H1 (cell line): ENCODE measurements around the gene VRK3. TPM values are rescaled to one million over a fixed set of nuclear protein-coding genes. Genes with fewer than 3 reads are reported as not detected.

Experiments used
- JUND ChIP-seq: IDR thresholded peaks from 2 replicates; pipeline ENCODE4 v1.6.1; 2011; ENCODE audit warnings: mild to moderate bottlenecking, improper control_type of control experiment, low read length
- RBBP5 ChIP-seq: IDR thresholded peaks from 2 replicates; pipeline ENCODE4 v1.7.1; 2012; ENCODE audit warnings: low read depth, mild to moderate bottlenecking, inconsistent platforms, low read length, moderate library complexity, borderline replicate concordance
- RXRA ChIP-seq: IDR thresholded peaks from 2 replicates; pipeline ENCODE4 v1.6.1; 2011; ENCODE audit warnings: low read depth, mild to moderate bottlenecking, low read length, moderate library complexity; ENCODE audit not compliant: insufficient read depth
- SP2 ChIP-seq: IDR thresholded peaks from 2 replicates; pipeline ENCODE4 v1.6.1; 2012; ENCODE audit warnings: mild to moderate bottlenecking, low read length, inconsistent platforms
- SRF ChIP-seq: IDR thresholded peaks from 2 replicates; pipeline ENCODE4 v1.6.1; 2011; ENCODE audit warnings: mild to moderate bottlenecking, low read depth, low read length, moderate library complexity
- polyA plus RNA-seq, 7 experiments: library from polyadenylated mRNA; depleted of rRNA in 3 of 7; stranded (reverse) in 5 of 7; unstranded in 2 of 7; fragments of >200 nt in 5 of 7; fragments of 200-250 nt in 2 of 7; gene quantifications; 1 replicate in 5 of 7; 2 replicates in 1 of 7; 4 replicates in 1 of 7; pipeline versions ENCODE4 v1.2.1 to v1.2.3, GENCODE V29; 2011 to 2013; ENCODE audit warnings: missing spikeins in 2 of 7, mixed read lengths in 2 of 7
- total RNA-seq: library from RNA; stranded (reverse); fragmentation: NEBNext Ultra II Directional; extraction: Animal tissue kit (Norgen Biotek cat#: 25700); gene quantifications from 2 replicates; pipeline ENCODE4 v1.2.1, GENCODE V29; 2021
- TF ChIP-seq, protein P1 (sequence below): fragments of 300-600 bp; sonication (generic); IDR thresholded peaks from 2 replicates; pipeline ENCODE4 v1.7.1; 2012; ENCODE audit warnings: low read length, moderate library complexity, mild to moderate bottlenecking, inconsistent platforms; ENCODE audit not compliant: insufficient replicate concordance
- TF ChIP-seq, protein P2 (sequence below): IDR thresholded peaks from 2 replicates; pipeline ENCODE4 v1.6.1; 2012; ENCODE audit warnings: inconsistent platforms

VRK3 gene
- total and polyA plus RNA-seq, 2 of the 8 experiments (the other 6 are each of a cell fraction or from before 2014, with no cell fraction given), result 21.3 to 36.1 TPM

DNA sequence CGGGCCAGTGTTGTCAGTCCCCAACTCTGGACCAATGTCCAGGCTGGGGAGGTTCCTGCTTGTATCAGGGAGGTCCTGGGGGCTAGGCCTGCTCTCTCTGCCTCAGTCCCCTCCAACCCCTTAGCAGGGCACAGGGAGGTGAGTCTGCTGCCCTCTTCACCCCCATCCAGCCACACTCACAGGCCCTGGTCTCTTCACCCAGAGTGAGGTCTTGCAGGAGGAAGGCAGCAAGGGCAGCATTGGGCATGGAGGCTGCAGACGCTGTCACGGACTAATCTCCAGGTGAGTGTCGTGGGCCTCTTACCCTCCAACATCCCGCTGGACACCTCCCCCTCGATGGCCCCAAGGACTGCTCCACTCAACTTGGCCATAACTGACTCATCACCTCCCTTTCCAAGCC is 52.3 kb downstream of the VRK3 start (continued):
- TF ChIP-seq, protein P1, sequence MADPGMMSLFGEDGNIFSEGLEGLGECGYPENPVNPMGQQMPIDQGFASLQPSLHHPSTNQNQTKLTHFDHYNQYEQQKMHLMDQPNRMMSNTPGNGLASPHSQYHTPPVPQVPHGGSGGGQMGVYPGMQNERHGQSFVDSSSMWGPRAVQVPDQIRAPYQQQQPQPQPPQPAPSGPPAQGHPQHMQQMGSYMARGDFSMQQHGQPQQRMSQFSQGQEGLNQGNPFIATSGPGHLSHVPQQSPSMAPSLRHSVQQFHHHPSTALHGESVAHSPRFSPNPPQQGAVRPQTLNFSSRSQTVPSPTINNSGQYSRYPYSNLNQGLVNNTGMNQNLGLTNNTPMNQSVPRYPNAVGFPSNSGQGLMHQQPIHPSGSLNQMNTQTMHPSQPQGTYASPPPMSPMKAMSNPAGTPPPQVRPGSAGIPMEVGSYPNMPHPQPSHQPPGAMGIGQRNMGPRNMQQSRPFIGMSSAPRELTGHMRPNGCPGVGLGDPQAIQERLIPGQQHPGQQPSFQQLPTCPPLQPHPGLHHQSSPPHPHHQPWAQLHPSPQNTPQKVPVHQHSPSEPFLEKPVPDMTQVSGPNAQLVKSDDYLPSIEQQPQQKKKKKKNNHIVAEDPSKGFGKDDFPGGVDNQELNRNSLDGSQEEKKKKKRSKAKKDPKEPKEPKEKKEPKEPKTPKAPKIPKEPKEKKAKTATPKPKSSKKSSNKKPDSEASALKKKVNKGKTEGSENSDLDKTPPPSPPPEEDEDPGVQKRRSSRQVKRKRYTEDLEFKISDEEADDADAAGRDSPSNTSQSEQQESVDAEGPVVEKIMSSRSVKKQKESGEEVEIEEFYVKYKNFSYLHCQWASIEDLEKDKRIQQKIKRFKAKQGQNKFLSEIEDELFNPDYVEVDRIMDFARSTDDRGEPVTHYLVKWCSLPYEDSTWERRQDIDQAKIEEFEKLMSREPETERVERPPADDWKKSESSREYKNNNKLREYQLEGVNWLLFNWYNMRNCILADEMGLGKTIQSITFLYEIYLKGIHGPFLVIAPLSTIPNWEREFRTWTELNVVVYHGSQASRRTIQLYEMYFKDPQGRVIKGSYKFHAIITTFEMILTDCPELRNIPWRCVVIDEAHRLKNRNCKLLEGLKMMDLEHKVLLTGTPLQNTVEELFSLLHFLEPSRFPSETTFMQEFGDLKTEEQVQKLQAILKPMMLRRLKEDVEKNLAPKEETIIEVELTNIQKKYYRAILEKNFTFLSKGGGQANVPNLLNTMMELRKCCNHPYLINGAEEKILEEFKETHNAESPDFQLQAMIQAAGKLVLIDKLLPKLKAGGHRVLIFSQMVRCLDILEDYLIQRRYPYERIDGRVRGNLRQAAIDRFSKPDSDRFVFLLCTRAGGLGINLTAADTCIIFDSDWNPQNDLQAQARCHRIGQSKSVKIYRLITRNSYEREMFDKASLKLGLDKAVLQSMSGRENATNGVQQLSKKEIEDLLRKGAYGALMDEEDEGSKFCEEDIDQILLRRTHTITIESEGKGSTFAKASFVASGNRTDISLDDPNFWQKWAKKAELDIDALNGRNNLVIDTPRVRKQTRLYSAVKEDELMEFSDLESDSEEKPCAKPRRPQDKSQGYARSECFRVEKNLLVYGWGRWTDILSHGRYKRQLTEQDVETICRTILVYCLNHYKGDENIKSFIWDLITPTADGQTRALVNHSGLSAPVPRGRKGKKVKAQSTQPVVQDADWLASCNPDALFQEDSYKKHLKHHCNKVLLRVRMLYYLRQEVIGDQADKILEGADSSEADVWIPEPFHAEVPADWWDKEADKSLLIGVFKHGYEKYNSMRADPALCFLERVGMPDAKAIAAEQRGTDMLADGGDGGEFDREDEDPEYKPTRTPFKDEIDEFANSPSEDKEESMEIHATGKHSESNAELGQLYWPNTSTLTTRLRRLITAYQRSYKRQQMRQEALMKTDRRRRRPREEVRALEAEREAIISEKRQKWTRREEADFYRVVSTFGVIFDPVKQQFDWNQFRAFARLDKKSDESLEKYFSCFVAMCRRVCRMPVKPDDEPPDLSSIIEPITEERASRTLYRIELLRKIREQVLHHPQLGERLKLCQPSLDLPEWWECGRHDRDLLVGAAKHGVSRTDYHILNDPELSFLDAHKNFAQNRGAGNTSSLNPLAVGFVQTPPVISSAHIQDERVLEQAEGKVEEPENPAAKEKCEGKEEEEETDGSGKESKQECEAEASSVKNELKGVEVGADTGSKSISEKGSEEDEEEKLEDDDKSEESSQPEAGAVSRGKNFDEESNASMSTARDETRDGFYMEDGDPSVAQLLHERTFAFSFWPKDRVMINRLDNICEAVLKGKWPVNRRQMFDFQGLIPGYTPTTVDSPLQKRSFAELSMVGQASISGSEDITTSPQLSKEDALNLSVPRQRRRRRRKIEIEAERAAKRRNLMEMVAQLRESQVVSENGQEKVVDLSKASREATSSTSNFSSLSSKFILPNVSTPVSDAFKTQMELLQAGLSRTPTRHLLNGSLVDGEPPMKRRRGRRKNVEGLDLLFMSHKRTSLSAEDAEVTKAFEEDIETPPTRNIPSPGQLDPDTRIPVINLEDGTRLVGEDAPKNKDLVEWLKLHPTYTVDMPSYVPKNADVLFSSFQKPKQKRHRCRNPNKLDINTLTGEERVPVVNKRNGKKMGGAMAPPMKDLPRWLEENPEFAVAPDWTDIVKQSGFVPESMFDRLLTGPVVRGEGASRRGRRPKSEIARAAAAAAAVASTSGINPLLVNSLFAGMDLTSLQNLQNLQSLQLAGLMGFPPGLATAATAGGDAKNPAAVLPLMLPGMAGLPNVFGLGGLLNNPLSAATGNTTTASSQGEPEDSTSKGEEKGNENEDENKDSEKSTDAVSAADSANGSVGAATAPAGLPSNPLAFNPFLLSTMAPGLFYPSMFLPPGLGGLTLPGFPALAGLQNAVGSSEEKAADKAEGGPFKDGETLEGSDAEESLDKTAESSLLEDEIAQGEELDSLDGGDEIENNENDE, result no peak
- TF ChIP-seq, protein P2, sequence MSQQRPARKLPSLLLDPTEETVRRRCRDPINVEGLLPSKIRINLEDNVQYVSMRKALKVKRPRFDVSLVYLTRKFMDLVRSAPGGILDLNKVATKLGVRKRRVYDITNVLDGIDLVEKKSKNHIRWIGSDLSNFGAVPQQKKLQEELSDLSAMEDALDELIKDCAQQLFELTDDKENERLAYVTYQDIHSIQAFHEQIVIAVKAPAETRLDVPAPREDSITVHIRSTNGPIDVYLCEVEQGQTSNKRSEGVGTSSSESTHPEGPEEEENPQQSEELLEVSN, result no peak
- TF ChIP-seq RXRA (no peak), SP2 (no peak), RBBP5 (no peak), SRF (no peak), JUND (no peak)
